Trophoblast cell (in vitro differentiated cells and primary cell): Measurements from ENCODE around the gene PUS1.

Experiments
- DNase-seq, 2 donors: peaks; one replicate each; pipeline ENCODE4 v3.0.0-alpha.2; 2016
- H2AFZ ChIP-seq: 2 replicates; pipeline ENCODE4 v1.6.1; 2013; ENCODE audit warnings: low read length, moderate library complexity, mild to moderate bottlenecking; ENCODE audit not compliant: insufficient read depth, poor library complexity
- H2AK5ac ChIP-seq: 2 replicates; pipeline ENCODE4 v1.6.1; 2013; ENCODE audit warnings: mild to moderate bottlenecking, low read length
- H2BK120ac ChIP-seq: 2 replicates; pipeline ENCODE4 v1.6.1; 2013; ENCODE audit warnings: low read length, mild to moderate bottlenecking, moderate library complexity; ENCODE audit not compliant: insufficient read depth, poor library complexity
- H2BK12ac ChIP-seq: 2 replicates; pipeline ENCODE4 v1.6.1; 2013; ENCODE audit warnings: mild to moderate bottlenecking, low read length, moderate library complexity
- H2BK5ac ChIP-seq: 2 replicates; pipeline ENCODE4 v1.6.1; 2013; ENCODE audit warnings: low read length, low read depth, moderate library complexity, mild to moderate bottlenecking; ENCODE audit not compliant: poor library complexity
- H3K14ac ChIP-seq: 2 replicates; pipeline ENCODE4 v1.6.1; 2013; ENCODE audit warnings: mild to moderate bottlenecking, low read length
- H3K18ac ChIP-seq: 2 replicates; pipeline ENCODE4 v1.6.1; 2013; ENCODE audit warnings: mild to moderate bottlenecking, low read length
- H3K23ac ChIP-seq: 2 replicates; pipeline ENCODE4 v1.6.1; 2013; ENCODE audit warnings: low read length
- H3K27ac ChIP-seq: 2 replicates; pipeline ENCODE4 v1.5.1; 2013; ENCODE audit warnings: low read depth, mild to moderate bottlenecking, inconsistent platforms, low read length, moderate library complexity
- H3K27me3 ChIP-seq: 2 replicates; pipeline ENCODE4 v1.6.1; 2013; ENCODE audit warnings: inconsistent platforms, mild to moderate bottlenecking, low read length, moderate library complexity; ENCODE audit not compliant: insufficient read depth
- H3K36me3 ChIP-seq, 2 experiments: 1 replicate in 1 of 2; 2 replicates in 1 of 2; pipeline ENCODE4 v1.6.1; 2013; ENCODE audit warnings: low read length in 2 of 2, mild to moderate bottlenecking in 2 of 2, moderate library complexity in 1 of 2; ENCODE audit not compliant: insufficient read depth in 2 of 2, control insufficient read depth in 1 of 2
- H3K4ac ChIP-seq: 2 replicates; pipeline ENCODE4 v1.6.1; 2013; ENCODE audit warnings: low read depth, mild to moderate bottlenecking, low read length, moderate library complexity
- H3K4me1 ChIP-seq, 2 experiments: 1 replicate in 1 of 2; 2 replicates in 1 of 2; pipeline ENCODE4 v1.6.1; 2013; ENCODE audit warnings: low read length in 2 of 2, mild to moderate bottlenecking in 2 of 2, moderate library complexity in 1 of 2; ENCODE audit not compliant: insufficient read depth in 2 of 2, control insufficient read depth in 1 of 2
- H3K4me2 ChIP-seq: 2 replicates; pipeline ENCODE4 v1.6.1; 2013; ENCODE audit warnings: inconsistent platforms, mild to moderate bottlenecking, low read length, moderate library complexity
- H3K4me3 ChIP-seq: 2 replicates; pipeline ENCODE4 v1.5.1; 2013; ENCODE audit warnings: mild to moderate bottlenecking, low read depth, low read length, inconsistent platforms
- H3K79me1 ChIP-seq: one replicate; pipeline ENCODE4 v1.6.1; 2013; ENCODE audit warnings: low read length
- H3K79me2 ChIP-seq: 2 replicates; pipeline ENCODE4 v1.6.1; 2013; ENCODE audit warnings: low read length, mild to moderate bottlenecking; ENCODE audit not compliant: control insufficient read depth, insufficient read depth, poor library complexity
- H3K9ac ChIP-seq: 2 replicates; pipeline ENCODE4 v1.6.1; 2013; ENCODE audit warnings: mild to moderate bottlenecking, low read length
- H3K9me3 ChIP-seq: 2 replicates; pipeline ENCODE4 v1.6.1; 2013; ENCODE audit warnings: low read depth, mild to moderate bottlenecking, control low read depth, inconsistent platforms, low read length; ENCODE audit not compliant: insufficient read depth
- H4K12ac ChIP-seq: 2 replicates; pipeline ENCODE4 v1.6.1; 2013; ENCODE audit warnings: low read depth, mild to moderate bottlenecking, low read length, moderate library complexity
- H4K8ac ChIP-seq: 2 replicates; pipeline ENCODE4 v1.6.1; 2013; ENCODE audit warnings: low read depth, mild to moderate bottlenecking, low read length, moderate library complexity
- H4K91ac ChIP-seq: one replicate; pipeline ENCODE4 v1.6.1; 2013; ENCODE audit warnings: low read depth, mild to moderate bottlenecking, low read length, moderate library complexity
- WGBS: extraction: QIAGEN DNeasy Blood & Tissue Kit; methylation state at CpG from one replicate; pipeline ENCODE4 v1.1.7; 2013; ENCODE audit warnings: missing lambda C conversion rate; ENCODE audit not compliant: insufficient read length, insufficient coverage; ENCODE audit errors: extremely low coverage; 5-methylcytosine and 5-hydroxymethylcytosine counted together

PUS1 gene

DNA sequence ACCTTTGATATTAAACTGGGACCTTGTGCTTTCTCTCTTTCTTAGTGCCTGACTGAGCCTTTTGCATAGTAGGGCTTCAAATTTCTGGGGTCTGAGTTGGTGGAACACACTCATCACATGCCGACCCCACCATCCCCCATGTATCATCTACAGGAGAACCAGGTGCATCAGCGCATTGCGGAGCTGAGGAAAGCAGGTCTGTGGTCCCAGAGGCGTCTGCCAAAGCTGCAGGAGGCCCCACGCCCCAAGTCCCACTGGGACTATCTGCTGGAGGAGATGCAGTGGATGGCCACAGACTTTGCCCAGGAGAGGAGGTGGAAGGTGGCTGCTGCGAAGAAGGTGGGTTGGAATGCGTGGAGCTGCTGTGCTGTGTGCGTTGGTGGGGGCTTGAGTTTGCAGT lies 58.5 kb downstream of the PUS1 start:
- no peak overlapping the region for H3K4me2 ChIP-seq
- no peak overlapping the region for H3K23ac ChIP-seq
- no peak overlapping the region for H3K9ac ChIP-seq
- H3K27me3 ChIP-seq = no peaks in the 10 kb centered on the region
- H4K12ac ChIP-seq = no peak overlapping the region
- no peak overlapping the region for H3K27ac ChIP-seq
- H3K14ac ChIP-seq = no peak overlapping the region
- no peak overlapping the region for H2BK5ac ChIP-seq
- H2AFZ ChIP-seq = no peak overlapping the region
- no peak overlapping the region for H2AK5ac ChIP-seq
- no peak overlapping the region for H3K4me3 ChIP-seq
- peaks cover 2% of the 10 kb centered on the region for H3K9me3 ChIP-seq
- no peak overlapping the region for H3K4ac ChIP-seq
- WGBS = no CpG with 5 or more reads among the region's 8 CpGs
- H3K4me1 ChIP-seq = peaks cover 12 to 22% of the 10 kb centered on the region in 2 experiments
- no peak overlapping the region for H4K91ac ChIP-seq
- peaks cover 56 to 59% of the 10 kb centered on the region in 2 experiments for H3K36me3 ChIP-seq
- H3K18ac ChIP-seq = no peak overlapping the region
- DNase-seq = no peak
- peaks cover 2% of the 10 kb centered on the region for H3K79me1 ChIP-seq
- H4K8ac ChIP-seq = no peak overlapping the region
- peaks cover 6% of the 10 kb centered on the region for H3K79me2 ChIP-seq
- no peak overlapping the region for H2BK12ac ChIP-seq
- H2BK120ac ChIP-seq = no peak overlapping the region

- Histone ChIP-seq H3K27me3 (no peaks in the 10 kb centered on the region), H3K79me2 (peaks cover 6% of the 10 kb centered on the region), H3K4ac (no peak overlapping the region), H2BK12ac (no peak overlapping the region), H4K12ac (peak overlapping the region; percentile 26), H2AFZ (no peak overlapping the region), H3K9me3 (peaks cover 2% of the 10 kb centered on the region), H4K8ac (no peak overlapping the region), H3K4me3 (no peak overlapping the region), H2BK120ac (no peak overlapping the region), H3K18ac (peak overlapping the region; percentile 77), H2AK5ac (no peak overlapping the region), H3K27ac (no peak overlapping the region), H4K91ac (no peak overlapping the region), H3K14ac (no peak overlapping the region), H3K4me2 (no peak overlapping the region), H3K9ac (no peak overlapping the region), H3K36me3 (peaks cover 56 to 62% of the 10 kb centered on the region in 2 experiments), H2BK5ac (no peak overlapping the region), H3K4me1 (peaks cover 13 to 25% of the 10 kb centered on the region in 2 experiments), H3K23ac (no peak overlapping the region), H3K79me1 (peaks cover 2% of the 10 kb centered on the region)
- WGBS = no CpG with 5 or more reads among the region's 8 CpGs
- no peak for DNase-seq
Measured at GRCh38 chr12:131988054-131988796, 59.1 kb downstream of the PUS1 start.

GRCh38 chr12:131989021-131989420 lies 59.9 kb downstream of the PUS1 start:
- peaks cover 2% of the 10 kb centered on the region for H3K79me1 ChIP-seq
- no peak overlapping the region for H3K27ac ChIP-seq
- H2AK5ac ChIP-seq = no peak overlapping the region
- H2BK12ac ChIP-seq = no peak overlapping the region
- H4K8ac ChIP-seq = no peak overlapping the region
- no CpG with 5 or more reads among the region's 12 CpGs for WGBS
- H3K4ac ChIP-seq = no peak overlapping the region
- no peak overlapping the region for H4K91ac ChIP-seq
- no peak overlapping the region for H3K4me3 ChIP-seq
- H3K27me3 ChIP-seq = no peaks in the 10 kb centered on the region
- peaks cover 2% of the 10 kb centered on the region for H3K9me3 ChIP-seq
- peaks cover 6% of the 10 kb centered on the region for H3K79me2 ChIP-seq
- DNase-seq = no peak
- H3K36me3 ChIP-seq = peaks cover 55 to 63% of the 10 kb centered on the region in 2 experiments
- no peak overlapping the region for H3K4me2 ChIP-seq
- no peak overlapping the region for H3K9ac ChIP-seq
- no peak overlapping the region for H2AFZ ChIP-seq
- no peak overlapping the region for H2BK120ac ChIP-seq
- H2BK5ac ChIP-seq = no peak overlapping the region
- H3K14ac ChIP-seq = no peak overlapping the region
- peaks cover 13 to 25% of the 10 kb centered on the region in 2 experiments for H3K4me1 ChIP-seq
- no peak overlapping the region for H3K18ac ChIP-seq
- no peak overlapping the region for H4K12ac ChIP-seq
- H3K23ac ChIP-seq = no peak overlapping the region

GRCh38 chr12:131990066-131990979 lies 61.2 kb downstream of the PUS1 start:
- no peak overlapping the region for H2BK120ac ChIP-seq
- H2AFZ ChIP-seq = no peak overlapping the region
- peaks cover 13 to 25% of the 10 kb centered on the region in 2 experiments for H3K4me1 ChIP-seq
- peak overlapping the region; percentile 2 for H3K14ac ChIP-seq
- H3K9me3 ChIP-seq = peaks cover 2% of the 10 kb centered on the region
- no peak overlapping the region for H3K4ac ChIP-seq
- H3K79me1 ChIP-seq = peaks cover 2% of the 10 kb centered on the region
- peak overlapping the region; percentile 45 for H2AK5ac ChIP-seq
- no CpG with 5 or more reads among the region's 24 CpGs for WGBS
- no peak overlapping the region for H3K4me2 ChIP-seq
- no peak overlapping the region for H3K27ac ChIP-seq
- H2BK12ac ChIP-seq = peak overlapping the region; percentile 45
- H3K27me3 ChIP-seq = no peaks in the 10 kb centered on the region
- no peak overlapping the region for H3K23ac ChIP-seq
- peaks cover 6% of the 10 kb centered on the region for H3K79me2 ChIP-seq
- H3K4me3 ChIP-seq = no peak overlapping the region
- no peak for DNase-seq
- H4K12ac ChIP-seq = no peak overlapping the region
- no peak overlapping the region for H4K8ac ChIP-seq
- H2BK5ac ChIP-seq = peak overlapping the region; percentile 17
- no peak overlapping the region for H4K91ac ChIP-seq
- peak overlapping the region; percentile 39 for H3K18ac ChIP-seq
- no peak overlapping the region for H3K9ac ChIP-seq
- H3K36me3 ChIP-seq = peaks cover 56 to 66% of the 10 kb centered on the region in 2 experiments
